Activated CD8-positive, alpha-beta T cell treated with anti-CD3 and anti-CD28 coated beads for 36 hours (primary cell): ENCODE results near the gene LCN1. TPM values are rescaled to one million over a fixed set of nuclear protein-coding genes. Genes with fewer than 3 reads are reported as not detected.
"Not testable (repeated sequence)": the region's sequence is repeated elsewhere in the genome, so short reads cannot be mapped to it uniquely, and the experiment has no call there.

Experiments
- ATAC-seq: fragments of 200-7000 bp; cut with Tn5 transposase; one replicate; pipeline ENCODE4 v1.10.0; 2021; ENCODE audit warnings: mild to moderate bottlenecking, moderate library complexity
- CTCF ChIA-PET: fragments of 350-600 bp; sonication (Branson Sonifier 250); formaldehyde crosslinking; loops from one replicate; lab custom pipeline; 2021; ENCODE audit warnings: antibody characterized with exemption; lab: Charles Lee
- POLR2A ChIA-PET: fragments of 350-600 bp; sonication (Branson Sonifier 250); formaldehyde crosslinking; loops from one replicate; lab custom pipeline; 2021; ENCODE audit warnings: antibody characterized with exemption; lab: Charles Lee
- DNase-seq: peaks from one replicate; pipeline ENCODE4 v3.0.0-alpha.2; 2020
- H3K27ac Mint-ChIP-seq: one replicate; pipeline ENCODE4 v1.8.0; 2021; ENCODE audit warnings: mild to moderate bottlenecking, mixed read lengths
- H3K27me3 Mint-ChIP-seq: one replicate; pipeline ENCODE4 v1.8.0; 2021; ENCODE audit warnings: mixed read lengths
- H3K36me3 Mint-ChIP-seq: one replicate; pipeline ENCODE4 v1.8.0; 2021; ENCODE audit warnings: low read depth, mixed read lengths
- H3K4me1 Mint-ChIP-seq: one replicate; pipeline ENCODE4 v1.8.0; 2021; ENCODE audit warnings: low read depth, mixed read lengths
- H3K4me3 Mint-ChIP-seq: one replicate; pipeline ENCODE4 v1.8.0; 2021; ENCODE audit warnings: mild to moderate bottlenecking, moderate library complexity, mixed read lengths
- H3K9me3 Mint-ChIP-seq: one replicate; pipeline ENCODE4 v1.8.0; 2021; ENCODE audit warnings: mixed read lengths
- CTCF ChIP-seq: fragments of 200-600 bp; IDR thresholded peaks from one replicate; pipeline ENCODE4 v1.8.0; 2022; ENCODE audit warnings: antibody characterized with exemption, mild to moderate bottlenecking
- intact Hi-C: fragments of 100-400 bp; cut with micrococcal nuclease; formaldehyde crosslinking; loops from one replicate; pipeline ENCODE4 v1.10.0; 2022
- total RNA-seq, 2 experiments: library from RNA; stranded (reverse); gene quantifications; one replicate each; pipeline ENCODE4 v1.2.3, GENCODE V29; 2021

Gene LCN1
- total RNA-seq, 2 experiments from 2014 or later = not detected

- no peak overlapping the region for H3K4me3 Mint-ChIP-seq
- no peak for ATAC-seq
- peaks cover 5% of the 10 kb centered on the region for H3K4me1 Mint-ChIP-seq
- H3K36me3 Mint-ChIP-seq = no peaks in the 10 kb centered on the region
- no peak for TF ChIP-seq CTCF
- H3K27me3 Mint-ChIP-seq = peaks cover 3% of the 10 kb centered on the region
- ChIA-PET POLR2A (no interaction called here), CTCF (no interaction called here)
- intact Hi-C loops = no loop called here
- DNase-seq = no peak
- H3K9me3 Mint-ChIP-seq = peaks cover 9% of the 10 kb centered on the region
- no peak overlapping the region for H3K27ac Mint-ChIP-seq
These were observed 9.0 kb upstream of the LCN1 start for GRCh38 chr9:135512241-135512603.

GRCh38 chr9:135512904-135513303, 8.3 kb upstream of the LCN1 start:
- H3K27me3 Mint-ChIP-seq = peaks cover 6% of the 10 kb centered on the region
- no peak for TF ChIP-seq CTCF

GRCh38 chr9:135513351-135513846, 7.8 kb upstream of the LCN1 start:
- intact Hi-C loops = no loop called here
- Mint-ChIP-seq H3K4me3 (no peak overlapping the region), H3K27me3 (peaks cover 8% of the 10 kb centered on the region), H3K9me3 (peaks cover 9% of the 10 kb centered on the region), H3K4me1 (peaks cover 5% of the 10 kb centered on the region), H3K27ac (no peak overlapping the region), H3K36me3 (no peaks in the 10 kb centered on the region)
- DNase-seq (no peak), ATAC-seq (no peak)
- TF ChIP-seq CTCF = no peak
- ChIA-PET CTCF (no interaction called here), POLR2A (interaction anchor here (1.9 kb wide), 1 partner anchor 9 kb away, joined by 7 read pairs; no protein-coding TSS in a partner anchor)

More at GRCh38 chr9:135512904-135513303, 8.3 kb upstream of the LCN1 start:
- DNase-seq (no peak), ATAC-seq (no peak)
- peaks cover 9% of the 10 kb centered on the region for H3K9me3 Mint-ChIP-seq
- intact Hi-C loops = no loop called here
- no peak overlapping the region for H3K27ac Mint-ChIP-seq
- H3K36me3 Mint-ChIP-seq = no peaks in the 10 kb centered on the region
- H3K4me3 Mint-ChIP-seq = no peak overlapping the region
- ChIA-PET CTCF (no interaction called here), POLR2A (interaction anchor here (1.9 kb wide), 1 partner anchor 8 kb away, joined by 7 read pairs; no protein-coding TSS in a partner anchor)
- peaks cover 5% of the 10 kb centered on the region for H3K4me1 Mint-ChIP-seq

- ATAC-seq, CTCF ChIA-PET, intact Hi-C loops, H3K36me3 Mint-ChIP-seq, H3K4me3 Mint-ChIP-seq, H3K9me3 Mint-ChIP-seq, H3K4me1 Mint-ChIP-seq, H3K27ac Mint-ChIP-seq, DNase-seq: not testable (repeated sequence)
- POLR2A ChIA-PET = interaction anchor here (1.9 kb wide), 1 partner anchor 9 kb away, joined by 7 read pairs; no protein-coding TSS in a partner anchor
- H3K27me3 Mint-ChIP-seq = peaks cover 10% of the 10 kb centered on the region
These were observed 7.3 kb upstream of the LCN1 start for GRCh38 chr9:135513906-135514305.

- Mint-ChIP-seq H3K27ac (no peak overlapping the region), H3K4me3 (no peak overlapping the region), H3K4me1 (peaks cover 5% of the 10 kb centered on the region), H3K9me3 (peaks cover 1% of the 10 kb centered on the region), H3K36me3 (no peaks in the 10 kb centered on the region), H3K27me3 (peaks cover 12% of the 10 kb centered on the region)
- DNase-seq (no peak), ATAC-seq (no peak)
- intact Hi-C loops = no loop called here
- CTCF ChIA-PET = interaction anchor here (0.9 kb wide), 1 partner anchor 9 kb away, joined by 3 read pairs; no protein-coding TSS in a partner anchor
- no peak for TF ChIP-seq CTCF
- POLR2A ChIA-PET = interaction anchor here (1.9 kb wide), 1 partner anchor 10 kb away, joined by 7 read pairs; no protein-coding TSS in a partner anchor
These were observed 6.7 kb upstream of the LCN1 start for GRCh38 chr9:135514342-135515082.
